ENCODE measurements around the gene MAGI1. TPM values are rescaled to one million over a fixed set of nuclear protein-coding genes. Genes with fewer than 3 reads are reported as not detected.

The MAGI1 gene
- total and polyA plus RNA-seq, 2 donors (not counting 1 experiment from before 2014, with no cell fraction given), result 0.10 to 0.22 TPM

DNA sequence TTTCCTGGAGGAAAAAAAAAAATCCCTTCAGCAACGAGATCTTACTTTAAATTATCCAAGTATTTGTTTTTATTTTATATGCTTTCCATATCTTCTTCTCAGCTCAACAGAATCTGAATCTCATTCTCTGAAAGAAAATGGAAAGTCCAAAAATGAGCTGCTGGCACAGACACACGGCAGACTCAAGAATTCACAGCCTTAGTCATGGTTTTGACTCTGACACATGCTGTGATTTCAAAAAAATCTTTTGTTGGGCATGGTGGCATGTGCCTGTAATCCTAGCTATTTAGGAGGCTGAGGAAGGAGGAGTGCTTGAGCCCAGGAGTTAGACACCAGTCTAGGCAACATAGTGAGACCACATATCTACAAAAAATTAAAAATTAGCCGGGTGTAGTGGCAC is 565.0 kb downstream of the MAGI1 start:
- ATAC-seq (ENCODE audit: low read depth) (no peak), DNase-seq (no peak)
- Histone ChIP-seq H3K9ac (ENCODE audit: low read length) (no peak overlapping the region), H3K27ac (ENCODE audit: low read length in 2 of 2) (no peak overlapping the region), H2AFZ (ENCODE audit: insufficient read depth, low read depth, low read length, poor library complexity, severe bottlenecking) (no peak overlapping the region), H3K36me3 (replicated peaks in 1 of 2; ENCODE audit: control extremely low read depth in 1 of 2, control insufficient read depth in 1 of 2, extremely low read depth in 1 of 2, insufficient read depth in 2 of 2, low read length in 1 of 2) (no peaks in the 10 kb centered on the region), H3K27me3 (replicated peaks in 1 of 4; ENCODE audit: control extremely low read depth in 1 of 4, control insufficient read depth in 3 of 4, insufficient read depth in 4 of 4, low read length in 3 of 4) (no peaks in the 10 kb centered on the region), H3K79me2 (ENCODE audit: control insufficient read depth, insufficient read depth, low read length) (no peaks in the 10 kb centered on the region), H3K9me3 (ENCODE audit: control extremely low read depth in 1 of 3, control insufficient read depth in 2 of 3, insufficient read depth in 1 of 3, low read length in 2 of 3) (no peaks in the 10 kb centered on the region), H3K4me1 (ENCODE audit: control insufficient read depth in 2 of 2, insufficient read depth in 2 of 2, low read length in 2 of 2) (no peaks in the 10 kb centered on the region), H3K4me2 (replicated peaks; ENCODE audit: low read depth, low read length, poor library complexity, severe bottlenecking) (no peak overlapping the region), H4K20me1 (ENCODE audit: control insufficient read depth, insufficient read depth, low read length, poor library complexity, severe bottlenecking) (no peaks in the 10 kb centered on the region), H3K4me3 (ENCODE audit: control extremely low read depth in 1 of 5, extremely low read depth in 1 of 5, insufficient read depth in 1 of 5, low read depth in 2 of 5, low read length in 4 of 5) (no peak overlapping the region)
- Mint-ChIP-seq H3K27ac (no peak overlapping the region), H3K4me3 (no peak overlapping the region), H3K9me3 (ENCODE audit: insufficient read depth) (no peaks in the 10 kb centered on the region), H3K27me3 (no peaks in the 10 kb centered on the region), H3K4me1 (no peaks in the 10 kb centered on the region)
- TF ChIP-seq, protein P1, sequence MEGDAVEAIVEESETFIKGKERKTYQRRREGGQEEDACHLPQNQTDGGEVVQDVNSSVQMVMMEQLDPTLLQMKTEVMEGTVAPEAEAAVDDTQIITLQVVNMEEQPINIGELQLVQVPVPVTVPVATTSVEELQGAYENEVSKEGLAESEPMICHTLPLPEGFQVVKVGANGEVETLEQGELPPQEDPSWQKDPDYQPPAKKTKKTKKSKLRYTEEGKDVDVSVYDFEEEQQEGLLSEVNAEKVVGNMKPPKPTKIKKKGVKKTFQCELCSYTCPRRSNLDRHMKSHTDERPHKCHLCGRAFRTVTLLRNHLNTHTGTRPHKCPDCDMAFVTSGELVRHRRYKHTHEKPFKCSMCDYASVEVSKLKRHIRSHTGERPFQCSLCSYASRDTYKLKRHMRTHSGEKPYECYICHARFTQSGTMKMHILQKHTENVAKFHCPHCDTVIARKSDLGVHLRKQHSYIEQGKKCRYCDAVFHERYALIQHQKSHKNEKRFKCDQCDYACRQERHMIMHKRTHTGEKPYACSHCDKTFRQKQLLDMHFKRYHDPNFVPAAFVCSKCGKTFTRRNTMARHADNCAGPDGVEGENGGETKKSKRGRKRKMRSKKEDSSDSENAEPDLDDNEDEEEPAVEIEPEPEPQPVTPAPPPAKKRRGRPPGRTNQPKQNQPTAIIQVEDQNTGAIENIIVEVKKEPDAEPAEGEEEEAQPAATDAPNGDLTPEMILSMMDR (IDR thresholded peaks at IDR 0.05), result no peak
- no peak for TF ChIP-seq EZH2 (IDR thresholded peaks at IDR 0.05; ENCODE audit: borderline replicate concordance, insufficient read depth, low read depth, low read length, poor library complexity, severe bottlenecking)
- intact Hi-C loops (cut with micrococcal nuclease), result no loop called here
- ChIA-PET CTCF (no interaction called here), POLR2A (no interaction called here)
- WGBS (ENCODE audit: insufficient coverage), result 57% methylated on average over 1 of the region's 3 CpGs

DNA sequence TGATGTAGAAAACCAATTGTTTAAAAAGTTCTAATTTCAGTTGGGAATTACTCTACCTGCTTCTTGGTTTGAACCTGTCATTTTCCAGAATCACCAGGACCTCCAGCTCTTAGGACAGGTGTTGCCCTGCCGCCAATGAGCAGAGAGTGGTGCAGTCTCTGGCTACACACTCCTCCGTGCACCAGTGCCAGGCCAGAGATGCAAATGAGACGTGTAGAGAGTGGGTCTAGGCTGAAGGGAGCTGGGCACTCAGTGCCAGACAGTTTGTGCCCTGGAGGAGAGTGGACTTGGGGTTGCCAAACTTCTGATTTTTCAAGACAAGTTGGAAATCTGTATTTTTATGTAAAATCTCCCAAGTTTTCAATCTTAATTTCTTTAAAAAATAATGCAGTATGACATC is 566.2 kb downstream of the MAGI1 start:
- intact Hi-C loops (cut with micrococcal nuclease), result no loop called here
- no peak overlapping the region for H3K9ac ChIP-seq (ENCODE audit: low read length)
- H3K27me3 Mint-ChIP-seq, result no peaks in the 10 kb centered on the region
- H3K79me2 ChIP-seq (ENCODE audit: control insufficient read depth, insufficient read depth, low read length), result no peaks in the 10 kb centered on the region
- no peaks in the 10 kb centered on the region for H4K20me1 ChIP-seq (ENCODE audit: control insufficient read depth, insufficient read depth, low read length, poor library complexity, severe bottlenecking)
- H3K36me3 ChIP-seq (replicated peaks in 1 of 2; ENCODE audit: control extremely low read depth in 1 of 2, control insufficient read depth in 1 of 2, extremely low read depth in 1 of 2, insufficient read depth in 2 of 2, low read length in 1 of 2), result no peaks in the 10 kb centered on the region
- no peaks in the 10 kb centered on the region for H3K4me1 Mint-ChIP-seq
- no peak overlapping the region for H3K27ac ChIP-seq (ENCODE audit: low read length in 2 of 2)
- H3K4me3 ChIP-seq (ENCODE audit: control extremely low read depth in 1 of 5, extremely low read depth in 1 of 5, insufficient read depth in 1 of 5, low read depth in 2 of 5, low read length in 4 of 5), result no peak overlapping the region
- no peak overlapping the region for H3K4me2 ChIP-seq (replicated peaks; ENCODE audit: low read depth, low read length, poor library complexity, severe bottlenecking)
- H2AFZ ChIP-seq (ENCODE audit: insufficient read depth, low read depth, low read length, poor library complexity, severe bottlenecking), result no peak overlapping the region
- DNase-seq (no peak), ATAC-seq (ENCODE audit: low read depth) (no peak)
- POLR2A ChIA-PET, result no interaction called here
- no peak overlapping the region for H3K4me3 Mint-ChIP-seq
- H3K9me3 ChIP-seq (ENCODE audit: control extremely low read depth in 1 of 3, control insufficient read depth in 2 of 3, insufficient read depth in 1 of 3, low read length in 2 of 3), result no peaks in the 10 kb centered on the region
- H3K27me3 ChIP-seq (replicated peaks in 1 of 4; ENCODE audit: control extremely low read depth in 1 of 4, control insufficient read depth in 3 of 4, insufficient read depth in 4 of 4, low read length in 3 of 4), result no peaks in the 10 kb centered on the region
- H3K27ac Mint-ChIP-seq, result no peak overlapping the region
- peaks cover 2% of the 10 kb centered on the region for H3K9me3 Mint-ChIP-seq (ENCODE audit: insufficient read depth)
- no peaks in the 10 kb centered on the region for H3K4me1 ChIP-seq (ENCODE audit: control insufficient read depth in 2 of 2, insufficient read depth in 2 of 2, low read length in 2 of 2)
- 88% methylated on average over 3 of the region's 3 CpGs for WGBS (ENCODE audit: insufficient coverage)
- CTCF ChIA-PET, result no interaction called here
- TF ChIP-seq, protein P1 (IDR thresholded peaks at IDR 0.05), result no peak
- TF ChIP-seq EZH2 (IDR thresholded peaks at IDR 0.05; ENCODE audit: borderline replicate concordance, insufficient read depth, low read depth, low read length, poor library complexity, severe bottlenecking), result no peak
